Measurements from ENCODE around the gene KIR2DL1.
"Not testable (repeated sequence)": the region's sequence is repeated elsewhere in the genome, so short reads cannot be mapped to it uniquely, and the experiment has no call there.

Gene KIR2DL1

DNA sequence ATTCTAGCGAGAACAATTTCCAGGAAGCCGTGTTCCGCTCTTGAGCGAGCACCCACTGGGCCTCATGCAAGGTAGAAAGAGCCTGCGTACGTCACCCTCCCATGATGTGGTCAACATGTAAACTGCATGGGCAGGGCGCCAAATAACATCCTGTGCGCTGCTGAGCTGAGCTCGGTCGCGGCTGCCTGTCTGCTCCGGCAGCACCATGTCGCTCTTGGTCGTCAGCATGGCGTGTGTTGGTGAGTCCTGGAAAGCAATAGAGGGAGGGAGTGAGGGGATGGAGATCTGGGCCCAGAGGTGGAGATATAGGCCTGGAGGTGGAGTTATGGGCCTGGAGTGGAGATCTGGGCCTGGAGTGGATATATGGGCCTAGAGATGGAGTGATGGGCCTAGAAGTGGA, at the start of gene KIR2DL1:
Gene KIR2DL1, plus strand, starts transcription at position 148 of the 400 bp plus-strand sequence. Its CDS starts 58 bp downstream, at position 206.
- TF ChIP-seq, protein P1, sequence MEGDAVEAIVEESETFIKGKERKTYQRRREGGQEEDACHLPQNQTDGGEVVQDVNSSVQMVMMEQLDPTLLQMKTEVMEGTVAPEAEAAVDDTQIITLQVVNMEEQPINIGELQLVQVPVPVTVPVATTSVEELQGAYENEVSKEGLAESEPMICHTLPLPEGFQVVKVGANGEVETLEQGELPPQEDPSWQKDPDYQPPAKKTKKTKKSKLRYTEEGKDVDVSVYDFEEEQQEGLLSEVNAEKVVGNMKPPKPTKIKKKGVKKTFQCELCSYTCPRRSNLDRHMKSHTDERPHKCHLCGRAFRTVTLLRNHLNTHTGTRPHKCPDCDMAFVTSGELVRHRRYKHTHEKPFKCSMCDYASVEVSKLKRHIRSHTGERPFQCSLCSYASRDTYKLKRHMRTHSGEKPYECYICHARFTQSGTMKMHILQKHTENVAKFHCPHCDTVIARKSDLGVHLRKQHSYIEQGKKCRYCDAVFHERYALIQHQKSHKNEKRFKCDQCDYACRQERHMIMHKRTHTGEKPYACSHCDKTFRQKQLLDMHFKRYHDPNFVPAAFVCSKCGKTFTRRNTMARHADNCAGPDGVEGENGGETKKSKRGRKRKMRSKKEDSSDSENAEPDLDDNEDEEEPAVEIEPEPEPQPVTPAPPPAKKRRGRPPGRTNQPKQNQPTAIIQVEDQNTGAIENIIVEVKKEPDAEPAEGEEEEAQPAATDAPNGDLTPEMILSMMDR (IDR thresholded peaks at IDR 0.05), result not testable (repeated sequence)

DNA sequence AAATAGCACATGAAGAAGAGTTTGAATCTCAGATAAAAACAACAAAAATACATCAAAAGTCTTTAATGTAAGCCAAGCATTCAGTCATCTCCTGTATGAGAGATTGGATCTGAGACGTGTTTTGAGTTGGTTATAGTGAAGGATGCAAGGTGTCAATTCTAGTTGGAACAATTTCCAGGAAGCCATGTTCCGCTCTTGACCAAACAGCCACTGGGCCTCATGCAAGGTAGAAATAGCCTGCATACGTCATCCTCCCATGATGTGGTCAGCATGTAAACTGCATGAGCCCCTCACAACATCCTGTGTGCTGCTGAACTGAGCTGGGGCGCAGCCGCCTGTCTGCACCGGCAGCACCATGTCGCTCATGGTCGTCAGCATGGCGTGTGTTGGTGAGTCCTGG, 45.5 kb upstream of the KIR2DL1 start, which contains the start of gene KIR3DL3:
Gene KIR3DL3, plus strand, starts transcription at position 301 of the 400 bp plus-strand sequence. Its CDS starts 55 bp downstream, at position 356.
- TF ChIP-seq, protein P1 (IDR thresholded peaks at IDR 0.05), result no peak

DNA sequence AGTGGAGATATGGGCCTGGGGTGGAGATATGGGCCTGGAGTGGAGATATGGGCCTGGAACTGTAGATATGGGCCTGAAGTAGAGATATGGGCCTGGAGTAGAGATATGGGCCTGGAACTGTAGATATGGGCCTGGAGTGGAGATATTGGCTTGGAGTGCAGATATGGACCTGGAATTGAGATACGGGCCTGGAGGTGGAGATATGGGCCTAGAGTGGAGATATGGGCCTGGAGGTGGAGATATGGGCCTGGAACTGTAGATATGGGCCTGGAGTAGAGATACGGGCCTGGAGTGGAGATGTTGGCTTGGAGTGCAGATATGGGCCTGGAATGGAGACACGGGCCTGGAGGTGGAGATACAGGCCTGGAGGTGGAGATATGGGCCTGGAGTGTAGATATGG, 44.9 kb upstream of the KIR2DL1 start:
- TF ChIP-seq, protein P1 (IDR thresholded peaks at IDR 0.05), result no peak

GRCh38 chr19:54725321-54725720, 44.3 kb upstream of the KIR2DL1 start:
- TF ChIP-seq, protein P1 (IDR thresholded peaks at IDR 0.05), result no peak

GRCh38 chr19:54727562-54727961, 42.0 kb upstream of the KIR2DL1 start:
- TF ChIP-seq, protein P1 (IDR thresholded peaks at IDR 0.05), result no peak

- TF ChIP-seq, protein P1 (IDR thresholded peaks at IDR 0.05), result no peak
Measured at GRCh38 chr19:54728167-54728566, 41.4 kb upstream of the KIR2DL1 start.

- TF ChIP-seq, protein P1 (IDR thresholded peaks at IDR 0.05), result no peak
Measured at GRCh38 chr19:54729416-54730188, 40.0 kb upstream of the KIR2DL1 start.
